B cell (primary cell): ENCODE measurements around the gene CPOX. TPM values are rescaled to one million over a fixed set of nuclear protein-coding genes. Genes with fewer than 3 reads are reported as not detected.

Experiments used
- ATAC-seq: fragments of 200-7000 bp; cut with Tn5 transposase; one replicate; pipeline ENCODE4 v1.10.0; 2021; ENCODE audit warnings: low read depth, mild to moderate bottlenecking, moderate number of reproducible peaks, moderate library complexity
- CTCF ChIA-PET: fragments of 350-600 bp; sonication (Branson Sonifier 250); formaldehyde crosslinking; loops from one replicate; lab custom pipeline; 2021; ENCODE audit warnings: antibody characterized with exemption, inconsistent platforms; lab: Charles Lee
- POLR2A ChIA-PET: fragments of 350-600 bp; sonication (Branson Sonifier 250); formaldehyde crosslinking; loops from one replicate; lab custom pipeline; 2021; ENCODE audit warnings: antibody characterized with exemption; lab: Charles Lee
- DNase-seq: peaks from one replicate; pipeline ENCODE4 v3.0.0; 2013
- H2AFZ ChIP-seq: 2 replicates; pipeline ENCODE4 v1.6.1; 2012; ENCODE audit warnings: mild to moderate bottlenecking, low read depth, low read length; ENCODE audit not compliant: insufficient read depth, poor library complexity, severe bottlenecking
- H3K27ac ChIP-seq, 2 donors: 1 replicate in 1 of 2; 2 replicates in 1 of 2; pipeline ENCODE4 v1.5.1; 2012 to 2013; ENCODE audit warnings: low read length in 2 of 2, mild to moderate bottlenecking in 2 of 2, moderate library complexity in 1 of 2
- H3K27me3 ChIP-seq, 4 experiments: fragments of 200-600 bp in 1 of 4; sonication (generic) in 1 of 4; replicated peaks in 1 of 4; 1 replicate in 2 of 4; 2 replicates in 2 of 4; pipeline versions ENCODE4 v1.6.1 to v1.7.0; 2013 to 2016; ENCODE audit warnings: low read length in 3 of 4, mild to moderate bottlenecking in 2 of 4, mixed read lengths in 1 of 4, moderate library complexity in 1 of 4; ENCODE audit not compliant: insufficient read depth in 4 of 4, control insufficient read depth in 3 of 4; ENCODE audit errors: control extremely low read depth in 1 of 4
- H3K36me3 ChIP-seq, 2 experiments: replicated peaks in 1 of 2; 1 replicate in 1 of 2; 2 replicates in 1 of 2; pipeline versions ENCODE4 v1.6.1 to v1.7.1; 2013; ENCODE audit warnings: low read length in 1 of 2; ENCODE audit not compliant: insufficient read depth in 2 of 2, control insufficient read depth in 1 of 2; ENCODE audit errors: control extremely low read depth in 1 of 2, extremely low read depth in 1 of 2
- H3K4me1 ChIP-seq, 2 donors: fragments of 200-600 bp in 1 of 2; sonication (generic) in 1 of 2; 1 replicate in 1 of 2; 2 replicates in 1 of 2; pipeline versions ENCODE4 v1.5.1 to v1.6.1; 2013 to 2017; ENCODE audit warnings: low read length in 2 of 2; ENCODE audit not compliant: control insufficient read depth in 2 of 2, insufficient read depth in 2 of 2
- H3K4me2 ChIP-seq: replicated peaks from 2 replicates; pipeline ENCODE3; 2012; ENCODE audit warnings: mild to moderate bottlenecking, low read depth, low read length; ENCODE audit not compliant: poor library complexity, severe bottlenecking
- H3K4me3 ChIP-seq, 5 experiments: fragments of 200-600 bp in 1 of 5; sonication (generic) in 1 of 5; 1 replicate in 3 of 5; 2 replicates in 2 of 5; pipeline versions ENCODE4 v1.5.1 to v1.7.0; 2011 to 2016; ENCODE audit warnings: low read length in 4 of 5, mild to moderate bottlenecking in 4 of 5, low read depth in 2 of 5, control low read depth in 1 of 5, moderate library complexity in 1 of 5; ENCODE audit not compliant: insufficient read depth in 1 of 5; ENCODE audit errors: control extremely low read depth in 1 of 5, extremely low read depth in 1 of 5
- H3K79me2 ChIP-seq: fragments of 200-600 bp; sonication (generic); one replicate; pipeline ENCODE4 v1.6.0; 2016; ENCODE audit warnings: low read length; ENCODE audit not compliant: control insufficient read depth, insufficient read depth
- H3K9ac ChIP-seq: fragments of 200-600 bp; sonication (generic); 2 replicates; pipeline ENCODE4 v1.6.1; 2017; ENCODE audit warnings: mild to moderate bottlenecking, low read length, moderate library complexity
- H3K9me3 ChIP-seq, 3 donors: one replicate each; pipeline versions ENCODE4 v1.6.1 to v1.7.1; 2013; ENCODE audit warnings: low read length in 2 of 3; ENCODE audit not compliant: control insufficient read depth in 2 of 3, insufficient read depth in 1 of 3; ENCODE audit errors: control extremely low read depth in 1 of 3
- H4K20me1 ChIP-seq: 2 replicates; pipeline ENCODE4 v1.6.0; 2012; ENCODE audit warnings: mild to moderate bottlenecking, low read length; ENCODE audit not compliant: insufficient read depth, control insufficient read depth, poor library complexity, severe bottlenecking
- H3K27ac Mint-ChIP-seq: one replicate; pipeline ENCODE4 v1.8.0; 2021; ENCODE audit warnings: mixed read lengths
- H3K27me3 Mint-ChIP-seq: one replicate; pipeline ENCODE4 v1.8.0; 2021; ENCODE audit warnings: mixed read lengths
- H3K4me1 Mint-ChIP-seq: one replicate; pipeline ENCODE4 v1.8.0; 2021; ENCODE audit warnings: mixed read lengths
- H3K4me3 Mint-ChIP-seq: one replicate; pipeline ENCODE4 v1.8.0; 2021; ENCODE audit warnings: mixed read lengths
- H3K9me3 Mint-ChIP-seq: one replicate; pipeline ENCODE4 v1.8.0; 2022; ENCODE audit warnings: mixed read lengths; ENCODE audit not compliant: insufficient read depth
- EZH2 ChIP-seq: IDR thresholded peaks from 2 replicates; pipeline ENCODE4 v1.6.1; 2012; ENCODE audit warnings: borderline replicate concordance, low read depth, mild to moderate bottlenecking, moderate library complexity, low read length; ENCODE audit not compliant: insufficient read depth, poor library complexity, severe bottlenecking
- WGBS: methylation state at CpG from one replicate; pipeline ENCODE4 v1.1.5; 2013; ENCODE audit warnings: missing lambda C conversion rate; ENCODE audit not compliant: insufficient coverage; 5-methylcytosine and 5-hydroxymethylcytosine counted together
- intact Hi-C: fragments of 100-400 bp; cut with micrococcal nuclease; formaldehyde crosslinking; loops from one replicate; pipeline ENCODE4 v1.10.0; 2022
- polyA plus RNA-seq: library from polyadenylated mRNA; depleted of rRNA; stranded (reverse); fragments of >200 nt; gene quantifications from 2 replicates; pipeline ENCODE4 v1.2.3, GENCODE V29; 2012
- total RNA-seq, 2 donors: library from RNA; stranded (reverse); fragments of 120-200 nt in 1 of 2; gene quantifications; 1 replicate in 1 of 2; 2 replicates in 1 of 2; pipeline versions ENCODE4 v1.2.3 to v1.2.4, GENCODE V29; 2013 to 2022
- TF ChIP-seq, protein P1 (sequence below): fragments of 200-600 bp; IDR thresholded peaks from one replicate; pipeline ENCODE4 v1.8.0; 2022; ENCODE audit warnings: antibody characterized with exemption, mild to moderate bottlenecking

The CPOX gene
- total and polyA plus RNA-seq, 2 donors (not counting 1 experiment from before 2014, with no cell fraction given) = 6.8 to 17.5 TPM

DNA sequence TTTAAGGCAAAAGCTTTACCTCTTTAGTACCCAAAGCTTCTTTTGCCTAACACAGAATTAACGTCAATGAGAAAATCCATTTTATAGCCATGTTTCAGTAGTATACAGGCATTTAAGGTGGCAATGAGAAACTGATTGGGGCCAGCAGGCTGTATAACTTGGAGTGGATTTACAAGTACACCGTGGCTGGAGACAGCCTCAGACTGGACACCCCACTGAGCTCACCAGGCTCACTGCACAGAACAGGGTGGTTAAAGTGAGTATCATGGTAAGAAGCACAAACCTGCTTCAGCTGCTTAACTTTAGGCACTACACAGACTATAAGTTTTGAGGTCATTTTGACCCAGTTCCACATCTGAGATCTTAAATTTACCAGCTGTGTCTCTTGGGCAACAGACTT is 8.9 kb downstream of the CPOX start:
- Histone ChIP-seq H3K9ac (no peak overlapping the region), H3K4me2 (no peak overlapping the region), H3K79me2 (no peaks in the 10 kb centered on the region), H4K20me1 (no peaks in the 10 kb centered on the region), H3K9me3 (no peaks in the 10 kb centered on the region), H3K27ac (no peak overlapping the region), H3K36me3 (peaks cover 1 to 27% of the 10 kb centered on the region in 2 experiments), H3K4me1 (no peaks in the 10 kb centered on the region), H3K27me3 (no peaks in the 10 kb centered on the region), H3K4me3 (no peak overlapping the region), H2AFZ (no peak overlapping the region)
- TF ChIP-seq, protein P1, sequence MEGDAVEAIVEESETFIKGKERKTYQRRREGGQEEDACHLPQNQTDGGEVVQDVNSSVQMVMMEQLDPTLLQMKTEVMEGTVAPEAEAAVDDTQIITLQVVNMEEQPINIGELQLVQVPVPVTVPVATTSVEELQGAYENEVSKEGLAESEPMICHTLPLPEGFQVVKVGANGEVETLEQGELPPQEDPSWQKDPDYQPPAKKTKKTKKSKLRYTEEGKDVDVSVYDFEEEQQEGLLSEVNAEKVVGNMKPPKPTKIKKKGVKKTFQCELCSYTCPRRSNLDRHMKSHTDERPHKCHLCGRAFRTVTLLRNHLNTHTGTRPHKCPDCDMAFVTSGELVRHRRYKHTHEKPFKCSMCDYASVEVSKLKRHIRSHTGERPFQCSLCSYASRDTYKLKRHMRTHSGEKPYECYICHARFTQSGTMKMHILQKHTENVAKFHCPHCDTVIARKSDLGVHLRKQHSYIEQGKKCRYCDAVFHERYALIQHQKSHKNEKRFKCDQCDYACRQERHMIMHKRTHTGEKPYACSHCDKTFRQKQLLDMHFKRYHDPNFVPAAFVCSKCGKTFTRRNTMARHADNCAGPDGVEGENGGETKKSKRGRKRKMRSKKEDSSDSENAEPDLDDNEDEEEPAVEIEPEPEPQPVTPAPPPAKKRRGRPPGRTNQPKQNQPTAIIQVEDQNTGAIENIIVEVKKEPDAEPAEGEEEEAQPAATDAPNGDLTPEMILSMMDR = no peak
- no peak for TF ChIP-seq EZH2
- POLR2A ChIA-PET = no interaction called here
- WGBS = no CpG with 5 or more reads among the region's 2 CpGs
- peaks cover 2% of the 10 kb centered on the region for H3K4me1 Mint-ChIP-seq
- CTCF ChIA-PET = no interaction called here
- no peak overlapping the region for H3K4me3 Mint-ChIP-seq
- H3K27ac Mint-ChIP-seq = no peak overlapping the region
- DNase-seq (no peak), ATAC-seq (no peak)
- no peaks in the 10 kb centered on the region for H3K27me3 Mint-ChIP-seq
- intact Hi-C loops = no loop called here
- no peaks in the 10 kb centered on the region for H3K9me3 Mint-ChIP-seq

DNA sequence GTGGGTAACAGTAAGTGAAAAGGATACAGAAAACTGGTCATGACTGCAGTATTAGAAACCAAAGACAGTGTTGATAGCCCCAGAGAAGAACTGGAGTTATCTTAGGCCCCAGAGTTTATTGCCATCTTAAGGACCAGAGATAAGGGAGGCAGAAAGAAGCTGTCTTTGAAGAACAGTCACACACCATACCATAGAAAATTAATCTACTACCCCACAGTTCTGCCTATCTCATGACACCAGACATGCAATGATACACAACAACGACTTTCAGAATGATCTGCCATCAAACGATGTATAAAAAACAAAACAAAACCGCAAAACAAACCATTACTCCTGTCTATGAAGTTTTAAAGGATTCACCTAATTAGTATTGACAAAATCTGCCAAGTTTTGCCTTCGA is 9.6 kb downstream of the CPOX start:
- no peaks in the 10 kb centered on the region for H4K20me1 ChIP-seq
- H3K4me2 ChIP-seq = no peak overlapping the region
- H3K4me3 ChIP-seq = no peak overlapping the region
- H3K9ac ChIP-seq = no peak overlapping the region
- no peak overlapping the region for H2AFZ ChIP-seq
- Mint-ChIP-seq H3K9me3 (no peaks in the 10 kb centered on the region), H3K4me1 (peaks cover 2% of the 10 kb centered on the region), H3K27me3 (no peaks in the 10 kb centered on the region), H3K4me3 (no peak overlapping the region), H3K27ac (no peak overlapping the region)
- ChIA-PET POLR2A (no interaction called here), CTCF (no interaction called here)
- peaks cover 5 to 25% of the 10 kb centered on the region in 2 experiments for H3K36me3 ChIP-seq
- ATAC-seq (no peak), DNase-seq (no peak)
- 100% methylated on average over 1 of the region's 4 CpGs for WGBS
- H3K9me3 ChIP-seq = no peaks in the 10 kb centered on the region
- no peaks in the 10 kb centered on the region for H3K27me3 ChIP-seq
- intact Hi-C loops = no loop called here
- H3K27ac ChIP-seq = no peak overlapping the region
- H3K79me2 ChIP-seq = no peaks in the 10 kb centered on the region
- TF ChIP-seq EZH2 = no peak
- TF ChIP-seq, protein P1 = no peak
- H3K4me1 ChIP-seq = no peaks in the 10 kb centered on the region
